Muscle layer of duodenum (tissue), 2 donors: ENCODE results near the gene PFDN5.
A peak's percentile ranks its signal among the peaks of the same experiment; 100 is the strongest.

Source experiments
- H3K27ac ChIP-seq: one replicate; pipeline ENCODE4 v1.7.0; 2013; ENCODE audit warnings: mild to moderate bottlenecking, low read length
- H3K27me3 ChIP-seq: one replicate; pipeline ENCODE4 v1.7.0; 2013; ENCODE audit warnings: low read depth, mild to moderate bottlenecking, control low read depth, low read length
- H3K36me3 ChIP-seq, 2 donors: one replicate each; pipeline ENCODE4 v1.7.0; 2013; ENCODE audit warnings: low read length in 2 of 2, control low read depth in 1 of 2, mild to moderate bottlenecking in 1 of 2; ENCODE audit not compliant: insufficient read depth in 2 of 2, control insufficient read depth in 1 of 2
- H3K4me1 ChIP-seq, 2 donors: one replicate each; pipeline ENCODE4 v1.7.0; 2013; ENCODE audit warnings: low read length in 2 of 2, mild to moderate bottlenecking in 2 of 2, control low read depth in 1 of 2, moderate library complexity in 1 of 2; ENCODE audit not compliant: insufficient read depth in 2 of 2, control insufficient read depth in 1 of 2
- H3K4me3 ChIP-seq, 2 donors: one replicate each; pipeline ENCODE4 v1.7.0; 2013; ENCODE audit warnings: low read length in 2 of 2, low read depth in 1 of 2, mild to moderate bottlenecking in 1 of 2
- H3K9me3 ChIP-seq, 2 donors: one replicate each; pipeline ENCODE4 v1.7.0; 2013; ENCODE audit warnings: low read length in 2 of 2, control low read depth in 1 of 2, mild to moderate bottlenecking in 1 of 2; ENCODE audit not compliant: control insufficient read depth in 1 of 2
- donor health status: healthy.

Gene PFDN5

GRCh38 chr12:53295070-53295890, at the start of gene PFDN5:
Gene PFDN5, plus strand, starts transcription at chr12:53295542. Its CDS starts 26 bp downstream, at chr12:53295568.
- peak within 1 kb of the TSS; percentile 90 for H3K27ac ChIP-seq
- H3K36me3 ChIP-seq = peaks cover 8 to 18% of the 10 kb centered on the region in 2 donors
- H3K4me1 ChIP-seq = peaks cover 19 to 39% of the 10 kb centered on the region in 2 donors
- no peaks in the 10 kb centered on the region for H3K27me3 ChIP-seq
- H3K4me3 ChIP-seq = peak within 1 kb of the TSS; percentile 66 to 83
- no peaks in the 10 kb centered on the region for H3K9me3 ChIP-seq

DNA sequence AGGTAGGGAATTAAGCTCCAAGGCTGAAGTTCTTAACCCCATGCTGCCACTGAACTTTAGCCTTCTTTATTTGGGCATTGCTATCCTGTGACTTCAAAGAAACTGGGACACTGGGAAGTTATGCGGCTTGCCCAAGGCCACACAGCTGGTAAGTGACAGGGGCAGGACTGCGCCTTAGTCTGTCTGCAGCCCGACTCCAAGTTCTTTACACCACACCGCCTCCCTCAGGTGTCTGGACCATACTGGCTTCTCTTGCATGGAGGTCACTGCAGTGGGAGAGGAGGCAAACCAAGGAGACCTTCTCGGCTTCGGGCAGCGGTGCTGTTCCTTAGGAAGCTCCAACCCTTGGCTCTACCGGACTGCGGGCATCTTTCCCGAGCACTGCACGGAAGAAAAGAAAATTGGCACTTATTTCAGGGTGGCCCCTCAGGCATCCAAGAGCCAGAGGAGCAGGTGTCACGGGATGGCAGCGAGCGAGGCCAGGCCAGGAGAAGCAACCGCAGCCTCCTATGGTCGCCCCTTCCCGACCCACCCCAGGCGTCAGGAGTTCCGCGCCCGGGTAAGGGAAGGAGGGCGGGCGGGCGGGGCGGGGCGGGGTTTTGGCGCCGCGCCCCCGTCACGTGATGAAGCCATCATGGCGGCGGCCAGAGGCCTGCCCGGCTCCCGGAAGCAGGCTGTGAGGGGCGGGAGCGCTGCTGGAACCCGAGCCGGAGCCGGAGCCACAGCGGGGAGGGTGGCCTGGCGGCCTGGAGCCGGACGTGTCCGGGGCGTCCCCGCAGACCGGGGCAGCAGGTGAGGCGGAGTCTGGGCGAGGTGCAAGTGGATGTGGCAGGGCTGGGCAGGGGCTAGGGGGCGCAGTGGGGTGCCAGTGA, 43.6 kb upstream of the PFDN5 start:
- Histone ChIP-seq H3K4me1 (peaks cover 15 to 23% of the 10 kb centered on the region in 2 donors), H3K36me3 (peaks cover 7 to 12% of the 10 kb centered on the region in 2 donors), H3K27me3 (no peaks in the 10 kb centered on the region), H3K4me3 (peak overlapping the region; percentile 85 to 91), H3K9me3 (no peaks in the 10 kb centered on the region), H3K27ac (peak overlapping the region; percentile 85)

GRCh38 chr12:53252349-53252916, 42.9 kb upstream of the PFDN5 start:
- Histone ChIP-seq H3K4me1 (peaks cover 15 to 23% of the 10 kb centered on the region in 2 donors), H3K4me3 (peak overlapping the region; percentile 85 to 91), H3K27me3 (no peaks in the 10 kb centered on the region), H3K9me3 (no peaks in the 10 kb centered on the region), H3K27ac (peak overlapping the region; percentile 85), H3K36me3 (peaks cover 7 to 12% of the 10 kb centered on the region in 2 donors)

DNA sequence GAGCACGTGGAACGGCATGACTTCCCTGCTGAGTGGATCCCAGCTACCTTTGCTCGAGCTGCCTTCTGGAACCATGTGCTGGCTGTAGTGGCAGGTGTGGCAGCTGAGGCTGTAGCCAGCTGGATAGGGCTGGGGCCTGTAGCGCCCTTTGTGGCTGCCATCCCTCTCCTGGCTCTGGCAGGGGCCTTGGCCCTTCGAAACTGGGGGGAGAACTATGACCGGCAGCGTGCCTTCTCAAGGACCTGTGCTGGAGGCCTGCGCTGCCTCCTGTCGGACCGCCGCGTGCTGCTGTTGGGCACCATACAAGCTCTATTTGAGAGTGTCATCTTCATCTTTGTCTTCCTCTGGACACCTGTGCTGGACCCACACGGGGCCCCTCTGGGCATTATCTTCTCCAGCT, 42.0 kb upstream of the PFDN5 start:
- Histone ChIP-seq H3K4me1 (peaks cover 15 to 23% of the 10 kb centered on the region in 2 donors), H3K9me3 (no peaks in the 10 kb centered on the region), H3K36me3 (peaks cover 7 to 12% of the 10 kb centered on the region in 2 donors), H3K27ac (peak overlapping the region; percentile 85), H3K4me3 (peak overlapping the region; percentile 85 to 91), H3K27me3 (no peaks in the 10 kb centered on the region)

DNA sequence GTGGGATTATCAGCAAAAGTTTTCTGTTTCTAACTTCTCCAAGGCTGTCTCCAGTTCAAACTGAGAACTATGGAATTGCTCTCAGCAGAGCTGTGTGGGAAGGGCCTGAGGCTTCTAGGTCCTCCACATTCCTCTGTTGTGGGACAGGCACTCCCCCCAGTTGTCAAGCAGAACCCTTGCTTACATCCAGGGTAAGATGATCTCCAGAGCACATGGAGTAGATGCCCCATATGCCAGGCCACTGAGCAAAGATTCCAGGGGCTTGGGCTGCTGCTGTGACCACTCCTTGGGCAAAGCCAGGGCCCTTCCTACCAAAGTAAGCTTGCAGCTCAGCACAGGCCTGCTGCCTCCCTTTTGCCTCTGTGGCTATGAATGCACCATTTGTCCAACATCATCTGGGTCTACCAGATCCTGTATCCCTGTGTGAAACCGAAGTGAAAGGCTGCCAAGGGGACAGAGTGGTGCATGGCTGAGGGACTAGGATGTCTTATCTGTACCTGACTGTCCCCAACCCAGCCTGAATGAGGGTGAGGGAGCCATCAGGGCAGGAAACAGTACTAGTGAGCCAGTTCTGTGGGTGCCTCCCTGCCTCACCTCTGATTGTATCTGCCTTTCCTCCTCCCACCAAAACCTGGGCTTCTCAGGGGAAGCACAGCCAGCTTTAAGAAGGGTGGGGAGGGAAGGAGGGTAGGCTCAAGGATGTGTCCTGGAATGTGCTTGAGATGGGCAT, 40.4 kb upstream of the PFDN5 start:
- no peaks in the 10 kb centered on the region for H3K27me3 ChIP-seq
- H3K36me3 ChIP-seq = peaks cover 7 to 12% of the 10 kb centered on the region in 2 donors
- no peaks in the 10 kb centered on the region for H3K9me3 ChIP-seq
- no peak overlapping the region for H3K27ac ChIP-seq
- H3K4me1 ChIP-seq = peaks cover 15 to 23% of the 10 kb centered on the region in 2 donors
- no peak overlapping the region for H3K4me3 ChIP-seq

DNA sequence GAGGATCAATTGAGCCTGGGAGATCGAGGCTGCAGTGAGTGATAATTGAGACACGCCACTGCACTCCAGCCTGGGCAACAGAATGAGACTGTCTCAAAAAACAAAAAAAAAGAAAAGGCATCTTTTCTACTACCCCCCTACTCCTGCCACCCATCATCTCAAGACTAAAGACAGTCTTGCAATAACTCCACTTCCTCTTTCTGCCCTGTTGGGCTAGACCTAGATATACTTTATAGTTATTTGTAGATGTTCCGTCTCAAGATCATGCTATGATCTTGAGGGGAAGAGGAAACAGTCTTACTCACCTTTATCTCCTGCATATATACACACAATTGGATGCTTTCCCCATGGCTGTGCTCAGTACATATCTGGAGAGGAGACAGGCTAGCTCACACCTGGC, 39.3 kb upstream of the PFDN5 start:
- peaks cover 15 to 21% of the 10 kb centered on the region in 2 donors for H3K4me1 ChIP-seq
- H3K36me3 ChIP-seq = peaks cover 7 to 12% of the 10 kb centered on the region in 2 donors
- H3K27me3 ChIP-seq = no peaks in the 10 kb centered on the region
- H3K4me3 ChIP-seq = no peak overlapping the region
- no peaks in the 10 kb centered on the region for H3K9me3 ChIP-seq
- H3K27ac ChIP-seq = no peak overlapping the region

GRCh38 chr12:53258541-53259539, 36.5 kb upstream of the PFDN5 start:
- Histone ChIP-seq H3K9me3 (no peaks in the 10 kb centered on the region), H3K36me3 (peaks cover 3% of the 10 kb centered on the region in 2 donors), H3K4me1 (peaks cover 0 to under 1% of the 10 kb centered on the region in 2 donors), H3K27me3 (no peaks in the 10 kb centered on the region), H3K27ac (peak overlapping the region; percentile 34), H3K4me3 (no peak overlapping the region)

GRCh38 chr12:53259891-53260290, 35.5 kb upstream of the PFDN5 start:
- Histone ChIP-seq H3K9me3 (no peaks in the 10 kb centered on the region), H3K27ac (no peak overlapping the region), H3K27me3 (no peaks in the 10 kb centered on the region), H3K36me3 (no peaks in the 10 kb centered on the region), H3K4me3 (no peak overlapping the region), H3K4me1 (no peaks in the 10 kb centered on the region)

DNA sequence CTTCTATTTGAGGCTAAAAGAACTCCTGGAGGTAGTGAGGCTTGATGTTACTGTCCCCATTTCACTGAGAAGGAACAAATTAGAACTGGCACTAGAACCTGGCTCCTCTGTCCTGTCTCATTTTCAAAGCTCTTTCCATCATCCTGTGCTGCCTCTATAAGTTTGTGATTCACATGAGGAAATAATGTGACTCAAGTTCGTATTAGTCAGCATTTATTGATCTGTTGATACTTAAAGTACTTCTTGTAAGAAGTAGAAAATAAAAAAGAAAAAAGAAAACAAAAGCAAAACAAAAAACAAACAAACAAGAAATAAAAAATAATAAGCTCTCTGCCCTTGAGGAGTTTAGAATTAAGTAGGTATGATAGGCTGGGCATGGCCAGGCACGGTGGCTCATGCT, 29.6 kb upstream of the PFDN5 start:
- Histone ChIP-seq H3K27ac (no peak overlapping the region), H3K27me3 (no peaks in the 10 kb centered on the region), H3K9me3 (no peaks in the 10 kb centered on the region), H3K36me3 (no peaks in the 10 kb centered on the region), H3K4me3 (no peak overlapping the region), H3K4me1 (peaks cover 0 to 8% of the 10 kb centered on the region in 2 donors)
